HG03108 (cell line): ENCODE results near the gene TENM4.

Experiments used
- ATAC-seq: cut with Tn5 transposase; IDR thresholded peaks from one replicate; pipeline ENCODE4 v1.9.1; 2021; ENCODE audit warnings: moderate library complexity; ENCODE audit not compliant: unreplicated experiment

TENM4 gene

DNA sequence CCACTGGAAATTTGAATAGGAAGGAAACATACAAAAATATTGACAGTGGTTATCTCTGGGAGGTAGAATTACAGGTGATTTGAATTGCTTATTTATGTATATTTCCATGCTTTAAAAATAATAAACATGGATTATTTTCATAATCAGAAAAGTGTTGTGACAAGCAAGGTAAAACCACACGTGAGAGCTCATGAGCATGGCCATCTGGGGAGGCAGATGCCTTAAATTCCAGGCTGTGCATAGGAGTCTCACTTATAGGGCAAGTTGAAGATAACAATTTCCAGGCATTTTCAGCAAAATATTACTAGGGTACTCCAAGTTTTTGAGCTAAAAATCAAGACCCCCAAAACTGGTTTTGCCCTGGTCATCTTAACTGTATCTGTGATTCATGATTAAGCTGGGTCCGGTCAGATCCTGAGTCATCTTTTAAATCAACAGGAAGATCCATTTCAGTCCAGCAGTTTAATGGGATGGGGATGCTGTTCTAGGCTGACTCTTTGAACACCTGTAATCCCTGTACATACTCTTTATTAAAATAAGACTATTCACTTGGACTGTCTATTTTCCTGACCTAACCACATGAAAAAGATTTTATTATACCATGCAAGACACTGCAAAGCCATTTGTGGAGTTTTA is 750.4 kb downstream of the TENM4 start:
- ATAC-seq: no peak

DNA sequence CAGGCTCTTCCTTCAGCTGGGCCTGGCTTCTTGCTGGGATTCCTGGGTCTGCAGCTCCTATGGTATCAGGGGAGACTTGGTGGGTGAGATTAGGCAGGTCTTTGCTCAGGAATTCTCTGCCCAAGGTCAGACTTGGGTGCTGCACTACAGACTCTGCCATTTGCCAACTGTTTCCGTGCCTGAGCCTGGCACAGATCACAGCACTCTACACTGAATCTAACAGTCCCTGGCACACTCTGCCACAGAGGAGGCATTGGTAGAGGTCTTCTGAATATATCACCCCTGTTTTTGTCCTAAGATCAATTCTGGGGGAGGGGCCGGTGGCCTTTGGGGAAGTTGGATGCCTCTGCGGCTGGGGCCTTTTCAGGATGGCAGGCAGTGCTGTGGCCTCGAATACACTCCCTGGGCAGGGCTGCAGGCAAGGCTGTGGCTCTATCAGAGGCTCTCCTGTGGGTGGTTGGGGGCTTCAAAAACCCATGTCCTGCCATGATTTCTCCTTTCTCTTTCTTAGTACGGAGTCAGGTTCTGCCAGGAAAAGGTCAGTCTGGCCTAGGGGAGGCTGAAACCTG is 751.2 kb downstream of the TENM4 start:
- no peak for ATAC-seq

GRCh38 chr11:78689101-78689500 is 751.7 kb downstream of the TENM4 start:
- ATAC-seq: no peak

GRCh38 chr11:78688460-78688859 is 752.4 kb downstream of the TENM4 start:
- ATAC-seq: no peak

DNA sequence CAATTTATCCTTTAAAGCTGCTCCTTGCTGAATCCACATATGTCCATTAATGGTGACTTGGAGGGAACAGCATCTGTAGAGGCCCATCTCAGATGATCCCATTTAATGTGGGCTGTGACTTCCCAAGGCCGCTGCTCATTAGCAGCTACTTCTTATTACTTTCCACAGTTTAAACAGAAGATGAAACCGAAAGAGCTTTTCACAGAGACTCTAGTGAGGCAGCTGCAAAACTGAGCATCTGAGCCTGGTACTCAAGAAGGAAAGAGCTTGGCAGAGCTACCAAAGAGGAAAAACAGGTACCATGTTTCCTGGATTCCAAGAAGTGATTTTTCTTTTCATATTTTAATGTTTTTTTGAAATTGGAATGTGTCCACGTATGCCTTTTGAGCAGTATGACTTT is 755.7 kb downstream of the TENM4 start:
- no peak for ATAC-seq

DNA sequence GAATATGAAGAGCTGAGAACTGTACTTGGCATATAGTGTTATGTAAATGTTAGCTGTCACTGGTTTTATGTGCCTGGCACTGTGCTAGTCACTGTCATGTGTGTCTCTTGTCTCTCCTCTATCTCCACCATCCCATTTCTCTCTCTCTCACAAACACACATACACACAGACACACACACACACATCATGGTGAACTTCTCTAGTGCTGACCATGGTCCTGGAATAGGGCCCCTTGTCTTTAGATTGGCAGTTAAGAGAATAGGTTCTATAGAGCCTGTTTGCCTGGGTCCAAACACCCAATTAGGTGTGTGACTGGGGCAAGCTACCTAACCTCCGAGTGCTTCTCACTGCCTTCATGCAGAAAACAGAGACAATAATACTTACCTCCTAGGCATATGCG is 756.5 kb downstream of the TENM4 start:
- no peak for ATAC-seq

DNA sequence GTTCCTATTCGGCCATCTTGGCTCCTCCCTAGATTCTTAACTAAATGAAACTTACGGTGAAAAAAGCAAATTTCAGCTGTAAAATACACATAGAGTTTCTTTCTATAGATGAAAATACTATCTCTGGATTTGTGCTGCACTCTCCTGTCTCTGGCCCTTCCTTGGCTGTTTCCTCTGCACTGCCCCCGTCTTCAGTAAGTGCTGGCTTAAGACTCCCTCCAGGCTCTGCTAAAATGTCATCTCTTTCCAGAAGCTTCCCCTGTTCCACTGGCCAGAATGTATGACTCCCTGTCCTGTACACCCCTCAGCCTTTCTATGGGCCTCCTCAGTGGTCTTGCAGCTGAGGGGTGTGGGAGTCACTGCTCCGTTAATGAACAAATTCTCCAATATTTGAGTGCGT is 757.1 kb downstream of the TENM4 start:
- no peak for ATAC-seq

DNA sequence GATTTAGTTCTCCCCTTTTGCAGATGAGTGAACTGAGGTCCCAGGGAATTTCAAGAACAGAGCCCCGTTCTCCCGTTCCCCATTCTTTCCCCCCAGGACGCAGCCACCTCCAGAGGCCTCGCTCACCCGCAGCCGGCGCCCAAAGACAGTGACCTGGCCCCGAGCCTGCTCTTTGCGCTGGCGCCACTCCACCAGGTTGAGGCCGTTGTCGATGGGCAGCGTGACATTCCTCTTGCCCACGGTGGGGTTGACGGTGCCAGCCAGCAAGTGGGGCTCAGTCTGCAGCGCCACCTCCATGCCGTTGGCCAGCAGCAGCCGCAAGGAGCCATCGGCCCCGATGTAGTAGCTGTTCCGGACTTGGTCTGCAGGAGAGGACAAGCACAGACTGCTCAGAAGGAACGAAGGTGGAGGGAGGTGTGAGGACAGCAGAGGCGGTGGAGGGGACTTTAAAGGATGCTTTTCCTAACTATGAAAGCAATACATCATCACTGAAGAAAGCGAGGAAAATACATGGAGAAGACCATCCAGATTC is 764.7 kb downstream of the TENM4 start:
- ATAC-seq: no peak

GRCh38 chr11:78672850-78673620 is 767.8 kb downstream of the TENM4 start:
- ATAC-seq: no peak

- no peak for ATAC-seq
These were observed 771.6 kb downstream of the TENM4 start for GRCh38 chr11:78669249-78669648.

- ATAC-seq: no peak
These were observed 773.4 kb downstream of the TENM4 start for GRCh38 chr11:78667461-78667860.

DNA sequence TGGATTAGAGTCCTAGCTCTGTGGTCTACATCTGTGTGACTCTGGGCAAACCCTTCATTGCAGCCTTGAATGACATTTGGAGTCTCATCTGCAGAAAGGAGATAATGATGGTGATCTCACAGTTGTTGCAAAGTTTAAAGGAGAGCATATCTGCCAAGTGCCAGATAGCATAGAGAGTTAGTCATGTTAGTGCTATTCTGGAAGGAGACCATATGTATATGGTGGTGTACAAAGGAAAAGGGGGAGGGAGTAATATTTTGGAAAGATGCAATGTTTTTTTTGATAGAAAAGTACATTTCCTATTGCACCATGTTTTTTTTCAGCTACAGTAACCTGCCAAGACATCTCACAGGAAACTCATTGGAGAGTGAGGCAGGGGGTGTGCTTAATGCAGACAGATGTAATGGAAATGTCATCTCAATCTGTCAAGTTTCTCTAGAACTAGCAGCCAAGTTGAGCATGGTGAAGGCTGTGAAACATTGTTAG is 774.1 kb downstream of the TENM4 start:
- no peak for ATAC-seq

DNA sequence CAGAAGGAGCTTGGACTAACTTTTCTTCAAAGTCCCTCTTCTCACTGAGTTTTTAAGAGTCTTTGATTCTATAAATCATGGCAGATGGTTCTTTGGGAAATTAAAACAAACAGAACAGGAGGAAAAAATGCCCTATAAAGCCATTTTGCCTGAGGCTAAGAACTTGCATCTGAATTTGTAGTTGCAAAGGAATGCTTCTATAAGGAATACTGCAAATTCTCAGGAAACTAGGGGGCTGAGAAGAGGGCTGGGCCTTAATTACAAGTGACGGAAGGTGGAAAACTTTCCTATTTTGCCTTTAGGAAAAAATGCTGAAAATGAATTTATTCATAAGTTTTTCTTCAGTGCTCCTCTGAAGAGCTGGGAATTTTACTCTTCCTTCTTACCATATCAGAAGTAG is 776.2 kb downstream of the TENM4 start:
- no peak for ATAC-seq

- no peak for ATAC-seq
These were observed 778.0 kb downstream of the TENM4 start for GRCh38 chr11:78662811-78663210.

- ATAC-seq: no peak
These were observed 780.4 kb downstream of the TENM4 start for GRCh38 chr11:78660471-78660870.

- no peak for ATAC-seq
These were observed 781.2 kb downstream of the TENM4 start for GRCh38 chr11:78659326-78660270.

DNA sequence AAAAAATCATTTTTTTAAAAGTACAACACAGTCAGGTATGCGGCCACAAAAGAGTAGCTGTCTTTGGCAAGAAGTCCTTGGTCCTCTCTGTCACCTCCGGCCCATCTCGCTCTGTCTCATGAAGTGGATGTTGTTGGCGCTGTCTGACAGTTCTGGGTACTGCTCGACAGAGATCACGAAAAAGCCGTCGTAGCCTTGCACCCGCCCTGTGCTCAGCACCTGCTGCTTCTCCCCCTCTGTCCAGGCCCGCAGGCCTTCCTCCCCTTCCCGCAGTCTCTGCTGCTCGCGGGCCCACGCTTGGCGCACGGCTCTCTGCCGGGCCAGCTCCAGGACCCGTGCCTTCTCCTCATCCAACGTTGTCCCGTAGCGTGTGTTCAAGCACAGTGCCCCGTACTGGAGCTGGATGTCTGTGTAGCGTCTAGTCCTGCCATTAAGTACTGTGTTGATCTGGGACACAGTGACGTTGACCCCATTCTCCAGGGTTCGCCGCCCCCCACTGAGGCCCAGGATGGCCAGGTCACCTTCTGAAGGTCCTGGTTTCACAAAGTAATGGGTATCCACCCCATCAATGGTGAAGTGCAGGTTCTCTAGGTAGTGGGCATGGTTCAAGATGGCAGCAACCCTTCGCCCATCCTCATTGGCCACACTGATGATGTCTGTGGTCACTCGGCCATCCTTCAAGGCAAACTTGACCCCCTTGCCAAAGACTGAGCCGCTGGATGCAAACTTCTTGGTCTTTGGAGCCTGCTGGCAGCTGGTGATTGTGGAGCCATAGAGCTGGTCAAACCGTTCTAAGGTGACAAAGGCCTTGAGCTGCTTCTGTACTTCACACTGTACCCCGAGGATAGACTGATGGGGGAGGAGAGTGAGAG is 782.6 kb downstream of the TENM4 start:
- ATAC-seq: no peak

DNA sequence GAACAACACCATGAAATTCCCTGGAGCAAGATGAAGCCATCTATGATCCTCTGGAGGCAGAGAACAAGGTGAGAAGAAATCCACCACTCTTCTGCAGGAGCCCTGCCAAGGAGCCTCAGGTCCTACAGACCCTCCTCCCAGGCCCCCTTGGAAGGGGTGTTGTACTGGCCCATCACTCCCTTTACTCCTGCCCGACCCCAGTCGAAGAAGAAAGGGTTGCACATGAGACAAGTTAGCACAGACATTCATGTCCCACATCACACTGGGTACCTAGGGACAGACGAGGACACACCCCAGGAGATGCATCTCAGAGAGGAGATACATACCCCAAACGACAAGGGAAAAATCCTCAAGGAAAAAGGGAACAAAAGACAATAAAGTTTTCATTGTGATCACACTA is 783.4 kb downstream of the TENM4 start:
- no peak for ATAC-seq

DNA sequence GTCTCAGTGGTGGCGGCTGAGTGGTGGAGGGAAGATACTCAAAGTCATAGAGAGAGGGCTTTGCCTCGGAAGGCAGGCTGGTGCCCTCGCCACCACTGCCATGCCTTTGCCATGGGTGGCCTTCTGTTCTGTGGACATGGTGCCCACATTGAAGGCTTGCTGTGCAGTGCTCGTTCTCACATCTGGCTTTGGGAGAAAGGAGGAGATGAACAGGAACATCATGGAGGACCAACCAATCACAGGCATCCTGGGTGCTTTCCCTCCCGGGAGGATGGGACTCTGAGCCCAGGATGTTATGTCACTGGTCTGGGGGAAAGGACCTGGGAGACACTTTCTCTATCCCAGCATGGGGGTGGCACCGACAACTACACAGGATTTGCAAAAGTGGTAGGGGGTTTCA is 783.8 kb downstream of the TENM4 start:
- no peak for ATAC-seq

GRCh38 chr11:78656327-78656726 is 784.5 kb downstream of the TENM4 start:
- ATAC-seq: no peak
